ENCODE data around the gene FRMD4A.

DNA sequence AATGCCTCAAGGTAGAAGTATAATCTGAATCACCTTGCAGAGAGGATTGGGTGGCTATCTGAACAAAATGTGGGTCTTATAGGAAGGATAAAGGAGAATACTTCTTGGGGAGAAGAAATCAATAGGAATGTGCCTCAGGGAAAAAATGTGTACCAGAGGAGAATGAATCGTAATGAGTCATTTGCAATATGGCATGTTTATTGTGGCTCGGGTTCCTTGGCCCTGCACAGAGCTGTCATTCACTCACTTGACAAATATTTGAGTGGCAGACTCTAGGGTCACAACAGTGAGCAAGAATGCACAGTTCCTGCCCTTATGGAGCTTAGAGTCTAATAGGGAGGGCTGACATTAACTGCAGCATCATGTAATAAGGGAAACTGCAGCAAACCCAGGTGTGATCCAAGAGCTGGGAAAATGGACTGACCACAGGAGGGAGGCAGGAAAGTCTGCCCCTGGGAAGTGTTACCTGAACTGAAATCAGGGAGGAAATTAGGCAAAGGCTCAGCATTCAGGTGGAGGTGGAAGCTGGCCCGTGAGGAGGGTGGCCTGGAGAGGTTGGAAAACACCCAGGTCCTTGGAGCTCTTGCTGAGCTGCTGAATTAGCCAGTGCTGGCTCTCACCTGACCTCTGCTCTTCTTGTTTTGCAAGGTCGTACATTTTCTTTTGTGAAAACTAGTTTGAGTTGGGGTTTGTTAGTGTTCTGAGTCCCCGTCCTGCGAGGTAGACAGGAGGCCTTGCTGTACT lies 203.9 kb downstream of the FRMD4A start:
- no peak for TF ChIP-seq EZH2 (IDR thresholded peaks at IDR 0.05; ENCODE audit: low read length)
- TF ChIP-seq, protein P1, sequence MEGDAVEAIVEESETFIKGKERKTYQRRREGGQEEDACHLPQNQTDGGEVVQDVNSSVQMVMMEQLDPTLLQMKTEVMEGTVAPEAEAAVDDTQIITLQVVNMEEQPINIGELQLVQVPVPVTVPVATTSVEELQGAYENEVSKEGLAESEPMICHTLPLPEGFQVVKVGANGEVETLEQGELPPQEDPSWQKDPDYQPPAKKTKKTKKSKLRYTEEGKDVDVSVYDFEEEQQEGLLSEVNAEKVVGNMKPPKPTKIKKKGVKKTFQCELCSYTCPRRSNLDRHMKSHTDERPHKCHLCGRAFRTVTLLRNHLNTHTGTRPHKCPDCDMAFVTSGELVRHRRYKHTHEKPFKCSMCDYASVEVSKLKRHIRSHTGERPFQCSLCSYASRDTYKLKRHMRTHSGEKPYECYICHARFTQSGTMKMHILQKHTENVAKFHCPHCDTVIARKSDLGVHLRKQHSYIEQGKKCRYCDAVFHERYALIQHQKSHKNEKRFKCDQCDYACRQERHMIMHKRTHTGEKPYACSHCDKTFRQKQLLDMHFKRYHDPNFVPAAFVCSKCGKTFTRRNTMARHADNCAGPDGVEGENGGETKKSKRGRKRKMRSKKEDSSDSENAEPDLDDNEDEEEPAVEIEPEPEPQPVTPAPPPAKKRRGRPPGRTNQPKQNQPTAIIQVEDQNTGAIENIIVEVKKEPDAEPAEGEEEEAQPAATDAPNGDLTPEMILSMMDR (optimal IDR thresholded peaks at IDR 0.05 in 1 of 3, IDR thresholded peaks at IDR 0.05 in 1 of 3, conservative IDR thresholded peaks at IDR 0.05 in 1 of 3; ENCODE audit: extremely low read depth in 1 of 3, insufficient read depth in 2 of 3, low read length in 3 of 3): no peak
